Esophagus muscularis mucosa (tissue), 4 donors: ENCODE measurements around the gene SLC25A33. TPM values are rescaled to one million over a fixed set of nuclear protein-coding genes. Genes with fewer than 3 reads are reported as not detected.
"Not testable (repeated sequence)": the region's sequence is repeated elsewhere in the genome, so short reads cannot be mapped to it uniquely, and the experiment has no call there.

ENCODE experiments used
- DNase-seq: peaks from one replicate; pipeline ENCODE4 v3.0.0-alpha.2; 2017; ENCODE audit errors: extremely low spot score
- H3K27ac ChIP-seq, 4 donors: fragments of 200-600 bp; sonication (generic); replicated peaks in 1 of 4; 1 replicate in 3 of 4; 2 replicates in 1 of 4; pipeline ENCODE4 v1.5.1; 2016 to 2019; ENCODE audit warnings: mild to moderate bottlenecking in 1 of 4
- H3K27me3 ChIP-seq, 4 donors: fragments of 200-600 bp; sonication (generic); one replicate each; pipeline versions ENCODE4 v1.5.1 to v1.6.0; 2016 to 2019
- H3K36me3 ChIP-seq, 4 donors: fragments of 200-600 bp; sonication (generic); one replicate each; pipeline ENCODE4 v1.5.1; 2016 to 2019
- H3K4me1 ChIP-seq, 4 donors: fragments of 200-600 bp; sonication (generic); one replicate each; pipeline ENCODE4 v1.5.1; 2016 to 2019
- H3K4me3 ChIP-seq, 4 donors: fragments of 200-600 bp; sonication (generic); 1 replicate in 2 of 4; 2 replicates in 2 of 4; pipeline ENCODE4 v1.5.1; 2016 to 2019; ENCODE audit warnings: mild to moderate bottlenecking in 4 of 4, moderate library complexity in 1 of 4
- H3K9me3 ChIP-seq, 4 donors: fragments of 200-600 bp; sonication (generic); 1 replicate in 3 of 4; 2 replicates in 1 of 4; pipeline ENCODE4 v1.5.1; 2016 to 2019
- EP300 ChIP-seq: sonication (generic); formaldehyde crosslinking; IDR thresholded peaks from one replicate; pipeline ENCODE4 v1.6.1; 2017; ENCODE audit warnings: antibody characterized with exemption
- POLR2A ChIP-seq: fragments of 450-650 bp; IDR thresholded peaks from one replicate; pipeline ENCODE4 v1.6.1; 2017; ENCODE audit warnings: antibody characterized with exemption, moderate library complexity, mild to moderate bottlenecking, low read depth
- POLR2AphosphoS5 ChIP-seq, 2 donors: sonication (generic); formaldehyde crosslinking; IDR thresholded peaks; one replicate each; pipeline ENCODE4 v1.6.1; 2017; ENCODE audit warnings: antibody characterized with exemption in 2 of 2
- WGBS: methylation state at CpG from one replicate; pipeline ENCODE4 v1.1.5; 2018; 5-methylcytosine and 5-hydroxymethylcytosine counted together
- intact Hi-C: fragments of 100-400 bp; cut with DNase I; formaldehyde crosslinking; loops from one replicate; pipeline ENCODE4 v1.15.1; 2023
- total RNA-seq, 4 donors: library from RNA; depleted of rRNA; stranded (reverse); fragments of >200 nt; gene quantifications; one replicate each; pipeline versions ENCODE4 v1.1.0 to v1.2.1, GENCODE V29; 2016
- TF ChIP-seq, protein P1 (sequence below), 3 experiments: fragments of 200-600 bp in 2 of 3; fragments of 450-650 bp in 1 of 3; sonication (generic) in 2 of 3; IDR thresholded peaks; one replicate each; pipeline ENCODE4 v1.5.1; 2017 to 2019; ENCODE audit warnings: antibody characterized with exemption in 3 of 3, mild to moderate bottlenecking in 2 of 3, moderate library complexity in 1 of 3

The SLC25A33 gene
- total RNA-seq, 4 donors from 2014 or later = 5.1 to 15.6 (median 8.9) TPM

DNA sequence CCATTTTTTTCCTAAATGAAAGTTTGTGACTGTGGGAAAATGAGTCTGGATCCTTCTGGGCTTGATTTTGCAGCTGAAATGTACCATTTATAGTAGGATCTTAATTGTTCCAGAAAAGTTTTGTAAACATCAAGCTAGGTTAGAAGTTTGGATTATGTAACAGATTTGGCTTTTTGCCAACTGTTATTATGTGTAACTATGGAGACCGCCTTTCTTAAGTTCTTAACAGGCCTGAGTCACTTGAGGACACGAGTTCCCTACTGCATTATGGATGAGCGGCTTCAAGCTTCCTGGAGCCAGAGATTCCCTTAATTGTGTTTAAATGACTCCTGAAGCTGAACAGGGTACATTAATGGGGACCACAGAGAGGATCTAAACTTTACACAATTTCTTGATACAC, 22.2 kb downstream of the SLC25A33 start:
- Histone ChIP-seq H3K36me3 (peaks cover 0 to 21% (median 2%) of the 10 kb centered on the region in 4 donors), H3K4me3 (no peak overlapping the region), H3K4me1 (peaks cover 35 to 56% (median 47%) of the 10 kb centered on the region in 4 donors), H3K27me3 (no peaks in the 10 kb centered on the region), H3K9me3 (no peaks in the 10 kb centered on the region), H3K27ac (peak overlapping the region; percentile 55 to 82 (median 77))
- DNase-seq = no peak
- TF ChIP-seq POLR2AphosphoS5 (IDR thresholded peaks at IDR 0.05) = peak; percentile 61 to 71
- no peak for TF ChIP-seq POLR2A
- intact Hi-C loops = no loop called here
- WGBS = 3% methylated on average over 3 of the region's 3 CpGs

DNA sequence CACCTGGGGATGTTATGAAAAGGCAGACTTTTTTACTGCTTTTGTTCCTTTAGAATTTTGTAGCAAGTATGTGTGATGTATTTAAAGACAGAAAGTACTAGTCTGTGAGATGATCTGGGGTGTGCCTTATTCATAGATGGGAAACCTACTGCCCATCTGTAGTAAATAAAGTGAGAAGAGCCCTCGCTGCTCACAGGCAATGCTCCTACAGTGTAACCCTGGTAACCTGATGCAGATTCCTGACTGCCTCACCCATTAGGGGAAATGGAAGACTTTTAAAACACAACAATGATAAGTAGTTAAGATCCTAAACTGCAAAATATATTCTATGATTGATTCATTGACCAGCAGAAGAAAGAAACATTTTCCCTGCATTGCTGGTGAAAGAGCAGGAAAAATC, 30.0 kb downstream of the SLC25A33 start:
- no peak for DNase-seq
- no peaks in the 10 kb centered on the region for H3K27me3 ChIP-seq
- intact Hi-C loops = no loop called here
- no peaks in the 10 kb centered on the region for H3K9me3 ChIP-seq
- TF ChIP-seq POLR2AphosphoS5 (IDR thresholded peaks at IDR 0.05) = no peak
- TF ChIP-seq EP300 = no peak
- TF ChIP-seq POLR2A = no peak
- TF ChIP-seq, protein P1, sequence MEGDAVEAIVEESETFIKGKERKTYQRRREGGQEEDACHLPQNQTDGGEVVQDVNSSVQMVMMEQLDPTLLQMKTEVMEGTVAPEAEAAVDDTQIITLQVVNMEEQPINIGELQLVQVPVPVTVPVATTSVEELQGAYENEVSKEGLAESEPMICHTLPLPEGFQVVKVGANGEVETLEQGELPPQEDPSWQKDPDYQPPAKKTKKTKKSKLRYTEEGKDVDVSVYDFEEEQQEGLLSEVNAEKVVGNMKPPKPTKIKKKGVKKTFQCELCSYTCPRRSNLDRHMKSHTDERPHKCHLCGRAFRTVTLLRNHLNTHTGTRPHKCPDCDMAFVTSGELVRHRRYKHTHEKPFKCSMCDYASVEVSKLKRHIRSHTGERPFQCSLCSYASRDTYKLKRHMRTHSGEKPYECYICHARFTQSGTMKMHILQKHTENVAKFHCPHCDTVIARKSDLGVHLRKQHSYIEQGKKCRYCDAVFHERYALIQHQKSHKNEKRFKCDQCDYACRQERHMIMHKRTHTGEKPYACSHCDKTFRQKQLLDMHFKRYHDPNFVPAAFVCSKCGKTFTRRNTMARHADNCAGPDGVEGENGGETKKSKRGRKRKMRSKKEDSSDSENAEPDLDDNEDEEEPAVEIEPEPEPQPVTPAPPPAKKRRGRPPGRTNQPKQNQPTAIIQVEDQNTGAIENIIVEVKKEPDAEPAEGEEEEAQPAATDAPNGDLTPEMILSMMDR (IDR thresholded peaks at IDR 0.05) = no peak
- peaks cover 0 to 36% (median 12%) of the 10 kb centered on the region in 4 donors for H3K36me3 ChIP-seq
- peaks cover 0 to 8% (median 5%) of the 10 kb centered on the region in 4 donors for H3K4me1 ChIP-seq
- no peak overlapping the region for H3K4me3 ChIP-seq
- H3K27ac ChIP-seq = no peak overlapping the region
- 93% methylated on average over 1 of the region's 1 CpG for WGBS

DNA sequence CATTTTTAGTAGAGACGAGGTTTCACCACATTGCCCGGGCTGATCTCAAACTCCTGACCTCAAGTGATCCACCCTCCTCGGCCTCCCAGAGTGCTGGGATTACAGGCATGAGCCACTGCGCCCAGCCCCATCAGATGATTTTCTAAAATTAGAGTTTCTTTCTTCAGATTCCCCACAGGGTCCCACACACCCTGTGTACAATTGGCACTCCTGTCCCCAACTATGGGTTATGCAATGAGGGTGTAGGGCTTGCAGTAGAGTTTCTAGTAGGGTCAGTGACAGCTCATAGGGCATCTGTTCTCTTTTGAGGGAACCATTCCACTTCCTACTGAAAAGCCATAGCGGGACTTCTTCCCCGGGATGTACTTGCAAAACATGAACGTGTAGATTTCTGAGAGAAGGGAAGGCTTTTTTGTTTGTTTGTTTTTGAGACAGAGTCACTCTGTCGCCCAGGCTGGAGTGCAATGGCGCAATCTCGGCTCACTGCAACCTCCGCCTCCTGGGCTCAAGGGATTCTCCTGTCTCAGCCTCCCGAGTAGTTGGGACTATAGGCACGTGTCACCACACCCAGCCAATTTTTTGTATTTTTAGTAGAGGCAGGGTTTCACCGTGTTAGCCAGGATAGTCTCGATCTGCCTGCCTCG, 31.7 kb downstream of the SLC25A33 start:
- H3K27ac ChIP-seq, H3K4me1 ChIP-seq, H3K9me3 ChIP-seq, DNase-seq, H3K4me3 ChIP-seq, H3K27me3 ChIP-seq: not testable (repeated sequence)
- intact Hi-C loops = loop anchor here (5.0 kb wide), 1 partner anchor 284 kb away; no protein-coding TSS in a partner anchor
- WGBS = 86% methylated on average over 16 of the region's 16 CpGs
- H3K36me3 ChIP-seq = peaks cover 0 to 44% (median 16%) of the 10 kb centered on the region in 4 donors

DNA sequence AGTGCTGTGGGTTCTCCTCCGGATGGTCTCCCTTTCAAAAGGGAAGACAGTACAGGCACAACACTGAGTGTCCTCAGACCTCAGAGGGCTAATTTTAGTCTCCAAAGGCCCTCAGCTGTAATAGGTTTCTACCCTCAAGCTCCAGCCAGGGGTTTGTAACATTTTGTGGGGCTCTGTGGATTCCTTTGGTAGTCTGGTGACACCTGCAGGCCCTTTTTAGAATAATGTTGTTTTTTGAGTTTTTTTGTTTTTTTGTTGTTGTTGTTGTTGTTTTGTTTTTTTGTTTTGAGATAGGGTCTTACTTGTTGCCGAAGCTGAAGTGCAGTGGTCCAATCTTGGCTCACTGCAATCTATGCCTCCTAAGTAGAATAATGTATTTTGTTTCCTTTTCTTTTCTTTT, 34.5 kb downstream of the SLC25A33 start:
- DNase-seq = no peak
- no peak for TF ChIP-seq POLR2AphosphoS5 (IDR thresholded peaks at IDR 0.05)
- TF ChIP-seq, protein P1 (IDR thresholded peaks at IDR 0.05) = peak; percentile 29 to 40 (median 36)
- H3K4me1 ChIP-seq = peaks cover 0 to 3% (median 0%) of the 10 kb centered on the region in 4 donors
- H3K36me3 ChIP-seq = peaks cover 0 to 55% (median 39%) of the 10 kb centered on the region in 4 donors
- H3K9me3 ChIP-seq = no peaks in the 10 kb centered on the region
- 75% methylated on average over 2 of the region's 2 CpGs for WGBS
- H3K27ac ChIP-seq = no peak overlapping the region
- H3K4me3 ChIP-seq = no peak overlapping the region
- intact Hi-C loops = loop anchor here (1.0 to 5.0 kb wide), 2 partner anchors 78 to 286 kb away; no protein-coding TSS in a partner anchor
- no peaks in the 10 kb centered on the region for H3K27me3 ChIP-seq

DNA sequence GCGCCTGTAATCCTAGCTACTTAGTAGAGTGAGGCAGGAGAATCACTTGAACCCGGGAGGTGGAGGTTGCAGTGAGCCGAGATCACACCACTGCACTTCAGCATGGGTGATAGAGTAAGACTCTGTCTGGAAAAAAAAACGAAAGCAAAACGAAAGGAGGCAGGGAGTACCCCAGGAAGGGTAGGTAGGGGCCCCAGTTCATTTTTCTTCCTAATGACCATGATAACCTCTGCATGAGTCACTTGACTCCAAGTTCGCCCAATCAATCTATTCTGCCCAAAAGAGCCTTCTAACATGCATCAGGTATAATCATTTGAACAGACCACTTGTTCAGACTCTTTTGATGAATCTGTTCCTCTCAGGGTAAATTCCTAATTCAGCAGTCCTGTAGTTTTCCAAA, 36.2 kb downstream of the SLC25A33 start:
- no peak for DNase-seq
- H3K36me3 ChIP-seq = peaks cover 12 to 72% (median 55%) of the 10 kb centered on the region in 4 donors
- 90% methylated on average over 6 of the region's 6 CpGs for WGBS

More for the DNA sequence above, 36.2 kb downstream of the SLC25A33 start:
- no peak for TF ChIP-seq POLR2AphosphoS5 (IDR thresholded peaks at IDR 0.05)
- TF ChIP-seq EP300 = no peak
- no peak for TF ChIP-seq POLR2A
- TF ChIP-seq, protein P1 (IDR thresholded peaks at IDR 0.05) = no peak
- Histone ChIP-seq H3K4me1 (peaks cover 0 to 3% (median 0%) of the 10 kb centered on the region in 4 donors), H3K9me3 (no peaks in the 10 kb centered on the region), H3K4me3 (no peak overlapping the region), H3K27me3 (no peaks in the 10 kb centered on the region), H3K27ac (no peak overlapping the region)
- intact Hi-C loops = no loop called here
